Right atrium auricular region (tissue), 2 donors: ENCODE results near the gene HMGXB3. TPM values are rescaled to one million over a fixed set of nuclear protein-coding genes. Genes with fewer than 3 reads are reported as not detected.

Source experiments
- DNase-seq: peaks from one replicate; pipeline ENCODE4 v3.0.0-alpha.2; 2019; ENCODE audit warnings: low spot score
- H3K27ac ChIP-seq, 2 donors: fragments of 200-600 bp; sonication (generic); 1 replicate in 1 of 2; 2 replicates in 1 of 2; pipeline ENCODE4 v1.5.1; 2016 to 2019
- H3K27me3 ChIP-seq, 2 donors: fragments of 200-600 bp; sonication (generic); one replicate each; pipeline versions ENCODE4 v1.5.1 to v1.6.0; 2017 to 2019
- H3K36me3 ChIP-seq: fragments of 200-600 bp; sonication (generic); one replicate; pipeline ENCODE4 v1.5.1; 2016
- H3K4me1 ChIP-seq, 2 donors: fragments of 200-600 bp; sonication (generic); one replicate each; pipeline versions ENCODE4 v1.5.1 to v1.6.0; 2017 to 2019
- H3K4me3 ChIP-seq, 2 donors: fragments of 200-600 bp; sonication (generic); 1 replicate in 1 of 2; 2 replicates in 1 of 2; pipeline ENCODE4 v1.5.1; 2017 to 2019; ENCODE audit warnings: mild to moderate bottlenecking in 1 of 2, moderate library complexity in 1 of 2
- H3K9me3 ChIP-seq, 2 donors: fragments of 200-600 bp; sonication (generic); one replicate each; pipeline ENCODE4 v1.5.1; 2019
- CTCF ChIP-seq, 2 donors: fragments of 200-600 bp; sonication (generic); IDR thresholded peaks; one replicate each; pipeline ENCODE4 v1.5.1; 2019; ENCODE audit warnings: antibody characterized with exemption in 2 of 2
- total RNA-seq, 2 donors: library from RNA; depleted of rRNA; stranded (reverse); fragments of >200 nt; gene quantifications; one replicate each; pipeline ENCODE4 v1.1.0, GENCODE V29; 2016

The HMGXB3 gene
- total RNA-seq, 2 donors from 2014 or later = 18.4 to 21.1 TPM

- Histone ChIP-seq H3K27me3 (no peaks in the 10 kb centered on the region), H3K4me3 (no peak overlapping the region), H3K4me1 (peaks cover 0 to 2% of the 10 kb centered on the region in 2 donors), H3K9me3 (no peaks in the 10 kb centered on the region), H3K36me3 (no peaks in the 10 kb centered on the region), H3K27ac (no peak overlapping the region)
- no peak for DNase-seq
- no peak for TF ChIP-seq CTCF (IDR thresholded peaks at IDR 0.05)
Observed at GRCh38 chr5:150060471-150060870, 59.9 kb downstream of the HMGXB3 start.

GRCh38 chr5:150061538-150061995, 61.0 kb downstream of the HMGXB3 start:
- no peak for TF ChIP-seq CTCF (IDR thresholded peaks at IDR 0.05)
- Histone ChIP-seq H3K9me3 (no peaks in the 10 kb centered on the region), H3K27me3 (no peaks in the 10 kb centered on the region), H3K27ac (no peak overlapping the region), H3K4me3 (no peak overlapping the region), H3K36me3 (no peaks in the 10 kb centered on the region), H3K4me1 (peaks cover 0 to 5% of the 10 kb centered on the region in 2 donors)
- DNase-seq = no peak

DNA sequence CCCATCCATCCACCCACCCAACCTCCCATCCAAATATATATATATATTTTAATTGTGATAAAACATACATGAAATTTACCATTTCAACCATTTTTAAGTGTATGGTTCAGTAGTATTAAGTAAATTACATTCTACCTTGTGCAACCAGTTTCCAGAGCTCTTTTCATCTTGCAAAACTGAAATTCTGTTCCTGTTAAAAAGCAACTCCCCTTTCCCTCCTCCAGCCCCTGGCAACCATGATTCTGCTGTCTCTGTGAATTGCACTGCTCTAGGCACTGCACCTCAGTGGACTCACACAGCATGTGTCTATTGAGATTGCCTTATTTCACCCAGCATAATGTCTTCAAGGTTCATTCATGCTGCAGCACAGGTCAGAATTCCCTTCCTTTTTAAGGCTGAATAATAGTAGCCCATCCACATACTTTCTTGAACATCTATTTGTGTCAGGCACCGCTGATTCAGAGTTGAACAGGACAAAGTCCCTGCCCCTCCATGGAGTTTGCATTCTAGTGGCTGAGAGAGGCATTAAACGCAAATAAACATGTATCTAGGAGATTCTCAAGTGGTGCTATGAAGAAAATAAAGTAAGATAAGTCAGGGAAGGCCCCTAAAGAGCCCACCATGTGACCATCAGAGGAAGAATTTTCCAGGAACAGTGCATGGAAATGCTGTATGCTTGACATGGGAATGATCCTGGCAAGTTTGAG, 61.8 kb downstream of the HMGXB3 start:
- no peak for TF ChIP-seq CTCF (IDR thresholded peaks at IDR 0.05)
- no peak for DNase-seq
- Histone ChIP-seq H3K36me3 (no peaks in the 10 kb centered on the region), H3K4me1 (peaks cover 0 to 5% of the 10 kb centered on the region in 2 donors), H3K27ac (no peak overlapping the region), H3K9me3 (no peaks in the 10 kb centered on the region), H3K27me3 (no peaks in the 10 kb centered on the region), H3K4me3 (no peak overlapping the region)

- Histone ChIP-seq H3K36me3 (no peaks in the 10 kb centered on the region), H3K27me3 (no peaks in the 10 kb centered on the region), H3K27ac (no peak overlapping the region), H3K4me3 (no peak overlapping the region), H3K9me3 (no peaks in the 10 kb centered on the region), H3K4me1 (peaks cover 0 to 5% of the 10 kb centered on the region in 2 donors)
- no peak for TF ChIP-seq CTCF (IDR thresholded peaks at IDR 0.05)
- no peak for DNase-seq
Observed at GRCh38 chr5:150063638-150064037, 63.1 kb downstream of the HMGXB3 start.

GRCh38 chr5:150064681-150065220, 64.2 kb downstream of the HMGXB3 start:
- no peak for DNase-seq
- Histone ChIP-seq H3K9me3 (no peaks in the 10 kb centered on the region), H3K36me3 (no peaks in the 10 kb centered on the region), H3K4me1 (peaks cover 0 to 5% of the 10 kb centered on the region in 2 donors), H3K4me3 (no peak overlapping the region), H3K27ac (no peak overlapping the region), H3K27me3 (no peaks in the 10 kb centered on the region)
- TF ChIP-seq CTCF (IDR thresholded peaks at IDR 0.05) = no peak
